Measurements from ENCODE around the gene MAP2K2. TPM values are rescaled to one million over a fixed set of nuclear protein-coding genes. Genes with fewer than 3 reads are reported as not detected.

Gene MAP2K2
- total RNA-seq, 1 experiment from 2014 or later: 177 TPM

- TF ChIP-seq TCF7 (CRISPR knock-in tag; IDR thresholded peaks at IDR 0.05; ENCODE audit: low read depth) (no peak), PREB (CRISPR knock-in tag; IDR thresholded peaks at IDR 0.05; ENCODE audit: borderline replicate concordance) (no peak), FOXJ3 (CRISPR knock-in tag; IDR thresholded peaks at IDR 0.05; ENCODE audit: borderline replicate concordance) (no peak), HMGA2 (CRISPR knock-in tag; IDR thresholded peaks at IDR 0.05) (no peak), JUN (CRISPR knock-in tag; IDR thresholded peaks at IDR 0.05) (no peak)
Observed at GRCh38 chr19:4043401-4043800, 80.5 kb downstream of the MAP2K2 start (continued).

- Mint-ChIP-seq H3K4me1 (peaks cover 9% of the 10 kb centered on the region; the same call in 1 of the 2 replicates), H3K27me3 (ENCODE audit: low read depth) (no peaks in the 10 kb centered on the region; the same call in 1 of the 2 replicates), H3K27ac (no peak overlapping the region; the same call in 1 of the 2 replicates), H3K4me3 (no peak overlapping the region), H3K9me3 (no peaks in the 10 kb centered on the region), H3K36me3 (peaks cover 5% of the 10 kb centered on the region)
- CTCF ChIA-PET: no interaction called here
- DNase-seq (ENCODE audit: low spot score) (no peak), ATAC-seq (no peak)
- POLR2A ChIA-PET: no interaction called here
- TF ChIP-seq ZSCAN18 (CRISPR knock-in tag; IDR thresholded peaks at IDR 0.05) (no peak), ZBTB43 (CRISPR knock-in tag; IDR thresholded peaks at IDR 0.05) (no peak), ZNF281 (CRISPR knock-in tag; IDR thresholded peaks at IDR 0.05) (no peak), KAT7 (CRISPR knock-in tag; IDR thresholded peaks at IDR 0.05; ENCODE audit: borderline replicate concordance) (no peak), USF1 (CRISPR knock-in tag; IDR thresholded peaks at IDR 0.05) (no peak), JAZF1 (CRISPR knock-in tag; IDR thresholded peaks at IDR 0.05) (no peak), MYBL2 (CRISPR knock-in tag; IDR thresholded peaks at IDR 0.05) (no peak)
Observed at GRCh38 chr19:4042731-4043082, 81.2 kb downstream of the MAP2K2 start.

- Mint-ChIP-seq H3K36me3 (peaks cover 5% of the 10 kb centered on the region), H3K27ac (no peak overlapping the region), H3K27me3 (ENCODE audit: low read depth) (no peaks in the 10 kb centered on the region; the same call in 1 of the 2 replicates), H3K4me1 (peaks cover 9% of the 10 kb centered on the region; the same call in 1 of the 2 replicates), H3K9me3 (no peaks in the 10 kb centered on the region), H3K4me3 (no peak overlapping the region)
- ATAC-seq (no peak; the same call in 1 of the 2 replicates), DNase-seq (ENCODE audit: low spot score) (no peak)
- ChIA-PET POLR2A (no interaction called here), CTCF (interaction anchor here (1.6 kb wide), 1 partner anchor 98 kb away, joined by 7 read pairs; no protein-coding TSS in a partner anchor)
- TF ChIP-seq E2F4 (CRISPR knock-in tag; IDR thresholded peaks at IDR 0.05; ENCODE audit: borderline replicate concordance, low read depth) (no peak), MAX (CRISPR knock-in tag; IDR thresholded peaks at IDR 0.05) (no peak), CDX4 (CRISPR knock-in tag; IDR thresholded peaks at IDR 0.05; ENCODE audit: borderline replicate concordance) (no peak), ATF2 (CRISPR knock-in tag; IDR thresholded peaks at IDR 0.05; ENCODE audit: borderline replicate concordance, low read depth) (no peak), ZNF317 (CRISPR knock-in tag; IDR thresholded peaks at IDR 0.05; ENCODE audit: borderline replicate concordance, low read depth) (no peak), ZBTB43 (CRISPR knock-in tag; IDR thresholded peaks at IDR 0.05) (0 out of 2 replicates have a peak, but pooled peaks have one; percentile 28), NR1H2 (CRISPR knock-in tag; IDR thresholded peaks at IDR 0.05) (no peak)
Observed at GRCh38 chr19:4042064-4042730, 81.7 kb downstream of the MAP2K2 start.
